Activated B cell treated with CpG ODN at 0.5 μM for 24 hours (primary cell): Measurements from ENCODE around the gene EEF1B2. TPM values are rescaled to one million over a fixed set of nuclear protein-coding genes. Genes with fewer than 3 reads are reported as not detected.
"Not testable (repeated sequence)": the region's sequence is repeated elsewhere in the genome, so short reads cannot be mapped to it uniquely, and the experiment has no call there.

Source experiments
- ATAC-seq: fragments of 200-7000 bp; cut with Tn5 transposase; one replicate; pipeline ENCODE4 v1.10.0; 2021; ENCODE audit warnings: low read depth, mild to moderate bottlenecking, moderate library complexity
- CTCF ChIA-PET: fragments of 350-600 bp; sonication (Branson Sonifier 250); formaldehyde crosslinking; loops from one replicate; lab custom pipeline; 2021; ENCODE audit warnings: antibody characterized with exemption; lab: Charles Lee
- POLR2A ChIA-PET: fragments of 350-600 bp; sonication (Branson Sonifier 250); formaldehyde crosslinking; loops from one replicate; lab custom pipeline; 2021; ENCODE audit warnings: antibody characterized with exemption; lab: Charles Lee
- DNase-seq: peaks from one replicate; pipeline ENCODE4 v3.0.0; 2022
- H3K27ac Mint-ChIP-seq: one replicate; pipeline ENCODE4 v1.8.0; 2020; ENCODE audit warnings: mixed read lengths
- H3K27me3 Mint-ChIP-seq: one replicate; pipeline ENCODE4 v1.8.0; 2021; ENCODE audit warnings: mixed read lengths
- H3K36me3 Mint-ChIP-seq: one replicate; pipeline ENCODE4 v1.8.0; 2021; ENCODE audit warnings: low read depth, mixed read lengths
- H3K4me1 Mint-ChIP-seq: one replicate; pipeline ENCODE4 v1.8.0; 2021; ENCODE audit warnings: mixed read lengths
- H3K4me3 Mint-ChIP-seq: one replicate; pipeline ENCODE4 v1.8.0; 2020; ENCODE audit warnings: mild to moderate bottlenecking, mixed read lengths
- H3K9me3 Mint-ChIP-seq: one replicate; pipeline ENCODE4 v1.8.0; 2020; ENCODE audit warnings: mixed read lengths
- CTCF ChIP-seq: fragments of 200-600 bp; IDR thresholded peaks from one replicate; pipeline ENCODE4 v1.8.0; 2022; ENCODE audit warnings: antibody characterized with exemption, mild to moderate bottlenecking
- intact Hi-C: fragments of 100-400 bp; cut with micrococcal nuclease; formaldehyde crosslinking; loops from one replicate; pipeline ENCODE4 v1.15.1; 2024
- total RNA-seq: library from RNA; stranded (reverse); gene quantifications from 2 replicates; pipeline ENCODE4 v1.2.3, GENCODE V29; 2022

The EEF1B2 gene
- total RNA-seq, 1 donor from 2014 or later, result 1,278 TPM

- DNase-seq (no peak), ATAC-seq (peak; percentile 13)
- Mint-ChIP-seq H3K9me3 (no peaks in the 10 kb centered on the region), H3K27me3 (no peaks in the 10 kb centered on the region), H3K4me1 (peaks cover 61% of the 10 kb centered on the region), H3K27ac (peak overlapping the region; percentile 97), H3K36me3 (peaks cover 54% of the 10 kb centered on the region), H3K4me3 (peak overlapping the region; percentile 99)
- intact Hi-C loops, result loop anchor here (1.0 to 10.0 kb wide), 9 partner anchors 72 to 1866 kb away; partner anchors contain the start of genes CCNYL1, FASTKD2, INO80D and MDH1B
- ChIA-PET CTCF (no interaction called here), POLR2A (interaction anchor here (0.8 to 3.1 kb wide), 5 partner anchors 73 to 606 kb away, joined by 4 to 25 read pairs (median 9); partner anchors contain the start of genes FASTKD2, INO80D, MDH1B and ZDBF2)
- no peak for TF ChIP-seq CTCF
These were observed 941 bp upstream of the EEF1B2 start for GRCh38 chr2:206158563-206159345.

GRCh38 chr2:206160125-206160806 lies 571 bp downstream of the EEF1B2 start:
- H3K36me3 Mint-ChIP-seq, result peaks cover 58% of the 10 kb centered on the region
- H3K4me1 Mint-ChIP-seq, result peaks cover 56% of the 10 kb centered on the region
- peak overlapping the region; percentile 97 for H3K27ac Mint-ChIP-seq
- ATAC-seq (no peak), DNase-seq (no peak)
- H3K4me3 Mint-ChIP-seq, result peak overlapping the region; percentile 99
- TF ChIP-seq CTCF, result no peak
- no peaks in the 10 kb centered on the region for H3K9me3 Mint-ChIP-seq
- ChIA-PET CTCF (interaction anchor here (0.7 kb wide), 1 partner anchor 121 kb away, joined by 3 read pairs; no protein-coding TSS in a partner anchor), POLR2A (interaction anchor here (0.9 to 3.1 kb wide), 6 partner anchors 10 to 453 kb away, joined by 4 to 25 read pairs (median 8); partner anchors contain the start of genes INO80D and ZDBF2)
- H3K27me3 Mint-ChIP-seq, result no peaks in the 10 kb centered on the region
- intact Hi-C loops, result loop anchor here (10.0 kb wide), 1 partner anchor 1315 kb away; no protein-coding TSS in a partner anchor

- Mint-ChIP-seq H3K9me3 (no peaks in the 10 kb centered on the region), H3K4me3 (peak overlapping the region; percentile 99), H3K4me1 (peaks cover 56% of the 10 kb centered on the region), H3K27ac (peak overlapping the region; percentile 97), H3K36me3 (peaks cover 60% of the 10 kb centered on the region), H3K27me3 (no peaks in the 10 kb centered on the region)
- TF ChIP-seq CTCF, result no peak
- CTCF ChIA-PET, result interaction anchor here (0.7 kb wide), 1 partner anchor 121 kb away, joined by 3 read pairs; no protein-coding TSS in a partner anchor
- POLR2A ChIA-PET, result interaction anchor here (0.9 to 3.1 kb wide), 5 partner anchors 10 to 454 kb away, joined by 4 to 25 read pairs (median 8); partner anchors contain the start of genes INO80D and ZDBF2
- intact Hi-C loops, result loop anchor here (10.0 kb wide), 1 partner anchor 1314 kb away; no protein-coding TSS in a partner anchor
- DNase-seq, result no peak
- ATAC-seq, result no peak
These were observed 1.1 kb downstream of the EEF1B2 start for GRCh38 chr2:206160807-206161179.

- CTCF ChIA-PET, result not testable (repeated sequence)
These were observed 2.7 kb downstream of the EEF1B2 start for GRCh38 chr2:206162401-206162800.

GRCh38 chr2:206163251-206163880 lies 3.7 kb downstream of the EEF1B2 start:
- H3K4me3 Mint-ChIP-seq, result no peak overlapping the region
- H3K36me3 Mint-ChIP-seq, result peaks cover 65% of the 10 kb centered on the region
- no peak for ATAC-seq
- H3K27me3 Mint-ChIP-seq, result no peaks in the 10 kb centered on the region
- no peak for TF ChIP-seq CTCF
- H3K4me1 Mint-ChIP-seq, result peaks cover 42% of the 10 kb centered on the region
- intact Hi-C loops, result loop anchor here (10.0 kb wide), 1 partner anchor 1311 kb away; no protein-coding TSS in a partner anchor
- no peaks in the 10 kb centered on the region for H3K9me3 Mint-ChIP-seq
- CTCF ChIA-PET, result interaction anchor here (1.4 kb wide), 2 partner anchors 9 to 15 kb away, joined by 3 to 4 read pairs; no protein-coding TSS in a partner anchor
- no peak for DNase-seq
- POLR2A ChIA-PET, result interaction anchor here (0.6 to 0.8 kb wide), 2 partner anchors 20 to 151 kb away, joined by 4 to 5 read pairs; no protein-coding TSS in a partner anchor
- peak overlapping the region; percentile 26 for H3K27ac Mint-ChIP-seq

More at GRCh38 chr2:206162401-206162800, 2.7 kb downstream of the EEF1B2 start:
- ATAC-seq, H3K27me3 Mint-ChIP-seq, H3K27ac Mint-ChIP-seq, DNase-seq, H3K9me3 Mint-ChIP-seq, H3K4me3 Mint-ChIP-seq, POLR2A ChIA-PET: not testable (repeated sequence)
- intact Hi-C loops, result loop anchor here (10.0 kb wide), 1 partner anchor 1312 kb away; no protein-coding TSS in a partner anchor
- Mint-ChIP-seq H3K4me1 (peaks cover 50% of the 10 kb centered on the region), H3K36me3 (peaks cover 62% of the 10 kb centered on the region)
